SK-N-SH (cell line): Measurements from ENCODE around the gene WSCD1. TPM values are rescaled to one million over a fixed set of nuclear protein-coding genes. Genes with fewer than 3 reads are reported as not detected.

Experiments used
- CTCF ChIA-PET: fragments of 300-600, 350-600 bp; formaldehyde crosslinking; extraction: SDS; loops from one replicate; lab custom pipeline; 2021; lab: Yijun Ruan, JAX
- POLR2A ChIA-PET: fragments of 350-600 bp; sonication (Branson Sonifier 250); formaldehyde crosslinking; extraction: SDS; loops from one replicate; lab custom pipeline; 2020; ENCODE audit warnings: antibody characterized with exemption, inconsistent platforms; lab: Yijun Ruan, JAX
- DNase-seq: peaks from one replicate; pipeline ENCODE4 v3.0.0; 2012
- H2AFZ ChIP-seq: fragments of 200-600 bp; sonication (generic); 2 replicates; pipeline ENCODE4 v1.8.1; 2016; ENCODE audit warnings: antibody characterized with exemption, mild to moderate bottlenecking, low read depth
- H3F3A ChIP-seq: fragments of 200-600 bp; sonication (generic); replicated peaks from 2 replicates; pipeline ENCODE3; 2016; ENCODE audit warnings: antibody characterized with exemption, mild to moderate bottlenecking; ENCODE audit not compliant: insufficient read depth
- H3K27ac ChIP-seq, 2 experiments: fragments of 200-500 bp in 1 of 2; fragments of 200-600 bp in 1 of 2; sonication (Bioruptor generic) in 1 of 2; sonication (generic), shearing (Covaris generic) in 1 of 2; 2 replicates each; pipeline versions ENCODE4 v1.5.1 to v1.6.1; 2014 to 2016; ENCODE audit warnings: low read depth in 2 of 2, inconsistent platforms in 1 of 2, low read length in 1 of 2, mild to moderate bottlenecking in 1 of 2, mixed read lengths in 1 of 2
- H3K27me3 ChIP-seq: fragments of 200-600 bp; sonication (generic), shearing (Covaris generic); 2 replicates; pipeline ENCODE4 v1.6.1; 2016; ENCODE audit warnings: mixed run types; ENCODE audit not compliant: insufficient read depth
- H3K36me3 ChIP-seq, 2 experiments: fragments of 200-500 bp in 1 of 2; fragments of 200-600 bp in 1 of 2; sonication (Bioruptor generic) in 1 of 2; sonication (generic) in 1 of 2; replicated peaks in 1 of 2; 2 replicates each; pipeline versions ENCODE3 to v1.5.1; 2014 to 2016; ENCODE audit warnings: low read length in 1 of 2, mild to moderate bottlenecking in 1 of 2; ENCODE audit not compliant: insufficient read depth in 2 of 2, control insufficient read depth in 1 of 2
- H3K4me1 ChIP-seq, 2 experiments: fragments of 200-500 bp in 1 of 2; fragments of 200-600 bp in 1 of 2; sonication (Bioruptor generic) in 1 of 2; sonication (generic), shearing (Covaris generic) in 1 of 2; 2 replicates each; pipeline versions ENCODE4 v1.5.1 to v1.6.1; 2014 to 2016; ENCODE audit warnings: low read depth in 1 of 2, low read length in 1 of 2, mixed run types in 1 of 2; ENCODE audit not compliant: insufficient read depth in 2 of 2, control insufficient read depth in 1 of 2
- H3K4me2 ChIP-seq: fragments of 200-600 bp; sonication (generic), shearing (Covaris generic); 2 replicates; pipeline ENCODE4 v1.6.1; 2017; ENCODE audit warnings: mixed run types
- H3K4me3 ChIP-seq, 2 experiments: fragments of 200-500 bp in 1 of 2; fragments of 200-600 bp in 1 of 2; sonication (Bioruptor generic) in 1 of 2; sonication (generic), shearing (Covaris generic) in 1 of 2; 2 replicates each; pipeline versions ENCODE4 v1.5.1 to v1.8.1; 2014 to 2016; ENCODE audit warnings: low read depth in 2 of 2, inconsistent platforms in 1 of 2, low read length in 1 of 2, mild to moderate bottlenecking in 1 of 2, mixed read lengths in 1 of 2, moderate library complexity in 1 of 2
- H3K79me2 ChIP-seq: fragments of 200-600 bp; sonication (generic); 2 replicates; pipeline ENCODE4 v1.8.1; 2017; ENCODE audit warnings: mild to moderate bottlenecking; ENCODE audit not compliant: insufficient read depth
- H3K9ac ChIP-seq: fragments of 200-600 bp; sonication (generic); 2 replicates; pipeline ENCODE4 v1.6.1; 2017; ENCODE audit warnings: mixed run types
- H3K9me2 ChIP-seq: fragments of 200-600 bp; sonication (generic); 2 replicates; pipeline ENCODE4 v1.6.1; 2017; ENCODE audit warnings: mixed run types
- H3K9me3 ChIP-seq: fragments of 200-600 bp; sonication (generic); 2 replicates; pipeline ENCODE4 v1.6.1; 2017; ENCODE audit warnings: mixed run types, mild to moderate bottlenecking, moderate library complexity
- H4K20me1 ChIP-seq: fragments of 200-600 bp; sonication (generic); 2 replicates; pipeline ENCODE4 v1.6.1; 2017; ENCODE audit warnings: mild to moderate bottlenecking, mixed run types; ENCODE audit not compliant: insufficient read depth
- CHD2 ChIP-seq: fragments of 150-350 bp; IDR thresholded peaks from 2 replicates; pipeline ENCODE4 v1.6.1; 2018; ENCODE audit warnings: low read length; ENCODE audit not compliant: partially characterized antibody
- ELF1 ChIP-seq: IDR thresholded peaks from 2 replicates; pipeline ENCODE4 v1.4.0; 2012
- EP300 ChIP-seq, 2 experiments: IDR thresholded peaks; 2 replicates each; pipeline versions ENCODE4 v1.4.0 to v1.6.1; 2012; ENCODE audit warnings: borderline replicate concordance in 1 of 2, low read depth in 1 of 2, low read length in 1 of 2
- FOSL2 ChIP-seq: IDR thresholded peaks from 2 replicates; pipeline ENCODE4 v1.4.0; 2012; ENCODE audit warnings: low read depth, mild to moderate bottlenecking, moderate library complexity, borderline replicate concordance
- FOXJ3 ChIP-seq: sonication (generic); formaldehyde crosslinking; IDR thresholded peaks from 2 replicates; pipeline ENCODE4 v1.5.1; 2020; ENCODE audit warnings: mild to moderate bottlenecking, missing genetic modification reagents
- FOXM1 ChIP-seq: IDR thresholded peaks from 2 replicates; pipeline ENCODE4 v1.4.0; 2012; ENCODE audit warnings: low read depth, mild to moderate bottlenecking
- GATA2 ChIP-seq: sonication (generic); formaldehyde crosslinking; IDR thresholded peaks from 2 replicates; pipeline ENCODE4 v1.5.0; 2020; ENCODE audit warnings: mild to moderate bottlenecking, missing genetic modification reagents
- MEF2A ChIP-seq: IDR thresholded peaks from 2 replicates; pipeline ENCODE4 v1.4.0; 2012; ENCODE audit warnings: low read depth, borderline replicate concordance
- MXI1 ChIP-seq: IDR thresholded peaks from 2 replicates; pipeline ENCODE4 v1.6.1; 2012; ENCODE audit warnings: mild to moderate bottlenecking, low read depth, low read length, improper control_type of control experiment
- NFIC ChIP-seq: IDR thresholded peaks from 2 replicates; pipeline ENCODE4 v1.4.0; 2012; ENCODE audit warnings: borderline replicate concordance
- NRF1 ChIP-seq: IDR thresholded peaks from 2 replicates; pipeline ENCODE4 v1.6.1; 2012; ENCODE audit warnings: low read depth, mild to moderate bottlenecking, low read length
- POLR2AphosphoS5 ChIP-seq: IDR thresholded peaks from 2 replicates; pipeline ENCODE4 v1.6.1; 2012; ENCODE audit warnings: low read depth, low read length
- RAD21 ChIP-seq: IDR thresholded peaks from 2 replicates; pipeline ENCODE4 v1.6.1; 2012; ENCODE audit warnings: mild to moderate bottlenecking, low read length
- SIN3A ChIP-seq: IDR thresholded peaks from 2 replicates; pipeline ENCODE4 v1.6.1; 2012; ENCODE audit warnings: low read depth, mild to moderate bottlenecking, low read length, moderate library complexity, borderline replicate concordance
- TAF1 ChIP-seq: IDR thresholded peaks from 2 replicates; pipeline ENCODE4 v1.6.1; 2012; ENCODE audit warnings: low read depth, mild to moderate bottlenecking, low read length, moderate library complexity, borderline replicate concordance
- TCF12 ChIP-seq: IDR thresholded peaks from 2 replicates; pipeline ENCODE4 v1.4.0; 2012
- WGBS: methylation state at CpG from one replicate; pipeline ENCODE4 v1.1.6; 2017; ENCODE audit warnings: low lambda C conversion rate; 5-methylcytosine and 5-hydroxymethylcytosine counted together
- polyA plus RNA-seq, 3 experiments: library from polyadenylated mRNA; depleted of rRNA; stranded (reverse); fragments of >200 nt; gene quantifications; 2 replicates each; pipeline ENCODE4 v1.2.3, GENCODE V29; 2012
- TF ChIP-seq, protein P1 (sequence below): IDR thresholded peaks from 2 replicates; pipeline ENCODE4 v1.4.0; 2012; ENCODE audit warnings: low read depth
- TF ChIP-seq, protein P2 (sequence below): IDR thresholded peaks from 2 replicates; pipeline ENCODE4 v1.4.0; 2012; ENCODE audit warnings: low read depth, borderline replicate concordance
- TF ChIP-seq, protein P3 (sequence below): IDR thresholded peaks from 2 replicates; pipeline ENCODE4 v1.4.0; 2012; ENCODE audit warnings: low read depth, borderline replicate concordance
- TF ChIP-seq, protein P4 (sequence below): IDR thresholded peaks from 2 replicates; pipeline ENCODE4; 2012

WSCD1 gene
- polyA plus RNA-seq, 1 of the 3 experiments (the other 2 are of a cell fraction) = 0.03 TPM

DNA sequence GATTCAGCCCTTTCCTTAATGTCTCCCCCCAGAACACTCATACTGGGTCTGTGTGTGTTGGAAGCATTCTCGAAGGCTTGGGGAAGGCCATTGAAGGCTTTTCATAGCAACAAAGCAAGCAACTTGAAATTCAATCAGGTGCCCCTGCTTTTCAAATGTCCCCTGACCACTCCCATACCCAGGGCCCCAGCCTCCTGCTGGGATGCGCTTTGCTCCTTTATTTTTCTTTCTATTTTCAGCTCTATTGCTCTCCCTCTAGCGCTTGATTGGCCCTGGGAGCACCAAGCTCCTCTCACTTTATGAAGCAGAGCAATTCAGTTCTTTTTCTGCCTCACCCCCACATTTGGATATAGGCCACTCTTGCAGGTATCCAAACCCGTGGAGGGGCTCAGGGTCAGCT is 92.0 kb downstream of the WSCD1 start:
- Histone ChIP-seq H3F3A (no peaks in the 10 kb centered on the region), H3K9me3 (no peaks in the 10 kb centered on the region), H3K9ac (no peak overlapping the region), H3K36me3 (no peaks in the 10 kb centered on the region), H2AFZ (no peak overlapping the region), H4K20me1 (no peaks in the 10 kb centered on the region), H3K4me2 (no peak overlapping the region), H3K9me2 (no peaks in the 10 kb centered on the region), H3K27me3 (peaks cover 10% of the 10 kb centered on the region; the same call in 1 of the 2 replicates), H3K27ac (no peak overlapping the region), H3K79me2 (no peaks in the 10 kb centered on the region), H3K4me1 (no peaks in the 10 kb centered on the region; a peak in 1 of 4 replicates), H3K4me3 (no peak overlapping the region)
- 35% methylated on average over 4 of the region's 4 CpGs for WGBS
- CTCF ChIA-PET = no interaction called here
- no peak for DNase-seq
- TF ChIP-seq EP300 (IDR thresholded peaks at IDR 0.05; ENCODE audit: borderline replicate concordance in 1 of 2, low read depth in 1 of 2, low read length in 1 of 2) = no peak
- TF ChIP-seq ELF1 = no peak
- TF ChIP-seq, protein P1, sequence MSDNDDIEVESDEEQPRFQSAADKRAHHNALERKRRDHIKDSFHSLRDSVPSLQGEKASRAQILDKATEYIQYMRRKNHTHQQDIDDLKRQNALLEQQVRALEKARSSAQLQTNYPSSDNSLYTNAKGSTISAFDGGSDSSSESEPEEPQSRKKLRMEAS = no peak
- TF ChIP-seq TAF1 = no peak
- no peak for TF ChIP-seq SIN3A
- no peak for TF ChIP-seq FOXJ3 (CRISPR knock-in tag)
- no peak for TF ChIP-seq FOXM1
- TF ChIP-seq MEF2A = no peak
- TF ChIP-seq, protein P2, sequence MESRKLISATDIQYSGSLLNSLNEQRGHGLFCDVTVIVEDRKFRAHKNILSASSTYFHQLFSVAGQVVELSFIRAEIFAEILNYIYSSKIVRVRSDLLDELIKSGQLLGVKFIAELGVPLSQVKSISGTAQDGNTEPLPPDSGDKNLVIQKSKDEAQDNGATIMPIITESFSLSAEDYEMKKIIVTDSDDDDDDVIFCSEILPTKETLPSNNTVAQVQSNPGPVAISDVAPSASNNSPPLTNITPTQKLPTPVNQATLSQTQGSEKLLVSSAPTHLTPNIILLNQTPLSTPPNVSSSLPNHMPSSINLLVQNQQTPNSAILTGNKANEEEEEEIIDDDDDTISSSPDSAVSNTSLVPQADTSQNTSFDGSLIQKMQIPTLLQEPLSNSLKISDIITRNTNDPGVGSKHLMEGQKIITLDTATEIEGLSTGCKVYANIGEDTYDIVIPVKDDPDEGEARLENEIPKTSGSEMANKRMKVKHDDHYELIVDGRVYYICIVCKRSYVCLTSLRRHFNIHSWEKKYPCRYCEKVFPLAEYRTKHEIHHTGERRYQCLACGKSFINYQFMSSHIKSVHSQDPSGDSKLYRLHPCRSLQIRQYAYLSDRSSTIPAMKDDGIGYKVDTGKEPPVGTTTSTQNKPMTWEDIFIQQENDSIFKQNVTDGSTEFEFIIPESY = no peak
- no peak for TF ChIP-seq RAD21
- TF ChIP-seq NFIC = no peak
- no peak for TF ChIP-seq MXI1
- TF ChIP-seq POLR2AphosphoS5 = no peak
- no peak for TF ChIP-seq GATA2
- TF ChIP-seq FOSL2 = no peak
- no peak for TF ChIP-seq CHD2
- TF ChIP-seq, protein P3, sequence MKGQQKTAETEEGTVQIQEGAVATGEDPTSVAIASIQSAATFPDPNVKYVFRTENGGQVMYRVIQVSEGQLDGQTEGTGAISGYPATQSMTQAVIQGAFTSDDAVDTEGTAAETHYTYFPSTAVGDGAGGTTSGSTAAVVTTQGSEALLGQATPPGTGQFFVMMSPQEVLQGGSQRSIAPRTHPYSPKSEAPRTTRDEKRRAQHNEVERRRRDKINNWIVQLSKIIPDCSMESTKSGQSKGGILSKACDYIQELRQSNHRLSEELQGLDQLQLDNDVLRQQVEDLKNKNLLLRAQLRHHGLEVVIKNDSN = no peak
- no peak for TF ChIP-seq TCF12
- TF ChIP-seq, protein P4, sequence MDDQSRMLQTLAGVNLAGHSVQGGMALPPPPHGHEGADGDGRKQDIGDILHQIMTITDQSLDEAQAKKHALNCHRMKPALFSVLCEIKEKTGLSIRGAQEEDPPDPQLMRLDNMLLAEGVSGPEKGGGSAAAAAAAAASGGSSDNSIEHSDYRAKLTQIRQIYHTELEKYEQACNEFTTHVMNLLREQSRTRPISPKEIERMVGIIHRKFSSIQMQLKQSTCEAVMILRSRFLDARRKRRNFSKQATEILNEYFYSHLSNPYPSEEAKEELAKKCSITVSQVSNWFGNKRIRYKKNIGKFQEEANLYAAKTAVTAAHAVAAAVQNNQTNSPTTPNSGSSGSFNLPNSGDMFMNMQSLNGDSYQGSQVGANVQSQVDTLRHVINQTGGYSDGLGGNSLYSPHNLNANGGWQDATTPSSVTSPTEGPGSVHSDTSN = no peak
- TF ChIP-seq NRF1 = no peak
- POLR2A ChIA-PET = no interaction called here
